SHP77 (cell line): ENCODE results near the gene IGSF10.

Source experiments
- DNase-seq, 2 experiments: peaks; one replicate each; lab custom pipeline; 2025; lab: John Stamatoyannopoulos, UW

The IGSF10 gene

GRCh38 chr3:151462991-151463390 is 2.1 kb upstream of the IGSF10 start:
- DNase-seq, result no peak

GRCh38 chr3:151462278-151462780 is 1.5 kb upstream of the IGSF10 start:
- DNase-seq, result no peak

- no peak for DNase-seq
Observed at GRCh38 chr3:151460228-151460627, 633 bp downstream of the IGSF10 start.

GRCh38 chr3:151459358-151459757 is 1.5 kb downstream of the IGSF10 start:
- no peak for DNase-seq

- DNase-seq, result no peak
Observed at GRCh38 chr3:151456065-151456464, 4.8 kb downstream of the IGSF10 start.

GRCh38 chr3:151452841-151453240 is 8.0 kb downstream of the IGSF10 start:
- no peak for DNase-seq

GRCh38 chr3:151452368-151452767 is 8.5 kb downstream of the IGSF10 start:
- no peak for DNase-seq

- DNase-seq, result no peak
Observed at GRCh38 chr3:151446002-151446340, 14.9 kb downstream of the IGSF10 start.

- DNase-seq, result no peak
Observed at GRCh38 chr3:151445273-151446001, 15.4 kb downstream of the IGSF10 start.

- no peak for DNase-seq
Observed at GRCh38 chr3:151443583-151443982, 17.3 kb downstream of the IGSF10 start.

GRCh38 chr3:151440940-151441339 is 19.9 kb downstream of the IGSF10 start:
- no peak for DNase-seq

GRCh38 chr3:151439652-151440125 is 21.2 kb downstream of the IGSF10 start:
- peak in 1 of 2 experiments; percentile 30 for DNase-seq

GRCh38 chr3:151437906-151438305 is 23.0 kb downstream of the IGSF10 start:
- no peak for DNase-seq

GRCh38 chr3:151436675-151437446 is 24.0 kb downstream of the IGSF10 start:
- no peak for DNase-seq

- DNase-seq, result no peak
Observed at GRCh38 chr3:151434151-151434890, 26.5 kb downstream of the IGSF10 start.

GRCh38 chr3:151432616-151433372 is 28.1 kb downstream of the IGSF10 start:
- DNase-seq, result no peak

- DNase-seq, result no peak
Observed at GRCh38 chr3:151431940-151432339, 28.9 kb downstream of the IGSF10 start.

GRCh38 chr3:151430821-151431484 is 29.9 kb downstream of the IGSF10 start:
- DNase-seq, result no peak

- DNase-seq, result no peak
Observed at GRCh38 chr3:151428386-151428785, 32.5 kb downstream of the IGSF10 start.

- no peak for DNase-seq
Observed at GRCh38 chr3:151426341-151426657, 34.6 kb downstream of the IGSF10 start.

- DNase-seq, result no peak
Observed at GRCh38 chr3:151425627-151426340, 35.1 kb downstream of the IGSF10 start.
